Stimulated activated CD4-positive, alpha-beta T cell treated with anti-CD3 and anti-CD28 coated beads, TNF-alpha, amount 100 ng/mL, for 4 hours (primary cell): ENCODE results near the gene ST6GAL1.

ENCODE experiments used
- DNase-seq, 3 experiments: peaks; one replicate each; pipeline ENCODE4 v3.0.0-alpha.2; 2020; ENCODE audit warnings: low read depth in 3 of 3

The ST6GAL1 gene

DNA sequence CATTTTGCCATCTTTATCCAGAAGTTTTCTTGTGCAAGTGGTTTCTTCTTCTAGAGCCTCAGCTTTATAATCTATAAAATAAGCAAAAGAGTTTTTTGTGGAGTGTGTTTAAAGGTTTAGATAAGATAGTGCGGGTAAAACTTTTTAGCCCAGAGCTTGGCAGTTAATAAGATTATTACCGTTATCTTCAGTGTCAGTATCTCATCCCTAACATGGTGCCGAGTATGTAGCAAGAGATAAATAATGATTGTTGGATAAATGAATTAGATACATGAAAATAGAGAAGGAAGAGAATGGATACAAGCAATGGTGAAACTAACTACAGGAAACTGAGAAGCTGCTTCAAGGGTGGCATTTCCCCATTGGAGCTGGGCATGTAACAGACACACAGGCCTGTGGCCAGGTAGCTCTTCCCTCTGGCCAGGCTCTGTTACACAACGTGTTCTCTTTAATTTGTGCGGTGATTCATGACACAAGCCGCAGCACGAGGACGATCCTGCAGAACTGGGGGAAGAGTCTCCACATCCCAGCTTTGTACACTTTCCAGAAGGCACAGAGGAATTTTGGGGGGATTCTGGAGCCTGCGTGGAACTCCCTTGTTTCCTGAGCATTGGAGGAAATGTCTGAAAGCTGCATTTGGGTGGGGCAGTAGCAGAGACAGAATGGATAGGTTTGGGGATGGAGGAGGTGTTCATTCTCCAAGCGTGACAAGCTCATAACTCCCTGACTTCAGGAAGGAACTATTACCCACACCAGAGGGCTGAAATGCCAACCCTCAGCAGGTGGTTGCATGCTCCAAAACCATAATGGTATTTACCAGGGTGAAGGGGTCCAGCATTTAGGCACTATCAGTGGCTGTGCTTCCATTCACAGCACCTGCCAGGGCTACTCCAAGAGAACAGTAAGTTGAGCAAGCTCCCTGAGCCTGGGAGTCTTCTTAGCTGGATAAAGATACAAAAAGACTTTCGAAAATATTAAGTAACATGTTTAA is 14.2 kb upstream of the ST6GAL1 start:
- no peak for DNase-seq

DNA sequence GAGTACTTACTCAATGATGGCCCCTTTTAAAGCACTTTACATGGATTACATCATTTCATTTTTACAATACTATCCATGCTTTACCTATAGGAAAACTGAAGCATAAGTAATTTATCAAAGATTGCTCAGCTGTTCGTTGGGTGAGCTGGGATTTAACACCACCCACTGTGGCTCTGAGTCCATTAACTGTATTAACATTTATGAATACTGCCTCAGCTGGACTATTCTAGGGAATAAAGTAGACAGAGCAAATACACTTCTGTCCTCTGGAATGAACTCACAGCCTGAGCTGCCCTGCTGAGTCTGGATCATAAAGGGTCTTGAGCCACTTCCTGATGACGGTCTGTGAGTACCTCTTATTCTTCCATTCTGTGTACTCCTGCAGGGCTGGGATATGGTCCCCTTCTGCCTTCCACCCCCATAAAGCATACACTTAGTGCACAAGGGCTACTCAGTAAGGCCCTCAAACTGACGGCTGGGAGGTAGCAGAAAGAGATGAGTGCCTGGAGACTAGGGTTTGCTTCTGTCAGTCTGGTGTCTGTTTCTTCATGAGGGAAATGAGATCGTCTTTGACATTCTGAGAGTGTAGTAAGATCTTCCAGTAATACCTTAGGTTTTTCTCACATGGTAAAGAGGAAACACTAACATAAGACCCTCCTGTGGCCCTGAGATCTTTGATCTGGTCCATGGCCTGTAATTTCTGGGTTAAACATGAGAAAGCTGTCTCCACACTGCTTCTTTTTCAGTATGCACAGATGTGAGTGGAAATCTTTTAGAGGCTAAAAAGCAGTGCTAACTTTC is 12.6 kb upstream of the ST6GAL1 start:
- no peak for DNase-seq

DNA sequence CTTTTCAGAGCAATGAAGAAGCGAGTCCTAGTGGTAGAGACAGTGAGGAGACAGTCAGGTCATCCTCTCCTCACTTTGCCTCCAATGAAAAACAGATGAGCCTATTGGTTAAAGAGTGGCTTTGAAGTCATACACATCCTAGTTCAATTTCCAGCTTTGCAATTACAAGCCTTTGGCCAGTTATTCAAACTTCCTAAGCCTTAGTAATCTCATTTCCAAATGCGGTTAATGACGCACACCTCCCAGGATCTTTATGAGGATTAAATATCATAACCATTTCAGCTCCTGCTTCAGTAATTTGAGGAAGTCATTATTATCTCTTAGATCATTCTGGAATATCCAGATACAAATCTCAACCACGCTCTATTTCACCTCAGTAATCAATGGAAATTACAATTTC is 10.0 kb upstream of the ST6GAL1 start:
- DNase-seq = no peak

DNA sequence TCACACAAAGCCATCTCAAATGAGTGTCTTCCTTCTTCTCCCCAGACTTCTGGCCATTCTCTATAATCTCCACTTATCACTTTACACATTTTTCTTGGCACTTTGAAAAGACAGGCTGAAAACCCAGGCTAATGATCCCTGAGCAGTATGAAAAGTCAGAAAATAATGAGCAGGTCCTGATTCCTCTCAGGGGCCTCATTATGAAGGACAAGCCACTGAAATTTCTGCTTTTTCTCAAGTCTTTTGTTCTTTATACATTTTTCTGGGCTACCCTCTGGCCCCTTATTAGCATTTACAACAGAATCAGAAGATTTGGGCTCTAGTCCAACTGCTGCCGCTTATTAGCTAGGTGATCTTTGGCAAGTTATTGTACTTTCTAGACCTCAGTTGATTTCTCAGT is 9.5 kb upstream of the ST6GAL1 start:
- no peak for DNase-seq

DNA sequence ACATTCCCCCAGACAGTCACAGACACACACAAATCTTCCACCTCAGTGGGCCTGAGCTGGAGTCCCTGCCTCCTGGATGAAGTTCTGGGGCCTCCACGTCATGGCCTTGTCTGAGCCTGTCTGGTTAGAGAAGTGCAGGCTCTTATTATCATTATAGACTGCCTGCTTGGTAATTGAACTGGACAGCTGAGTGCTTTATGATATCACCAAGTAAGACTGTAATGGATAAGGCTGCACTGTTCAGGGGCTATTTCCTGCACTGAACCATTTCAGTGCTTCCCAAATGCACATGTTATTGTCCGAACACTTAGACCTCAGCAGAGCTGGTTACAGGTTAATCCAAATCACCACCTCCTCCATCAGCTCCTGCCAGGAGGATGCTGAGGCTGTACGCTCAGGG is 8.7 kb upstream of the ST6GAL1 start:
- DNase-seq = no peak

DNA sequence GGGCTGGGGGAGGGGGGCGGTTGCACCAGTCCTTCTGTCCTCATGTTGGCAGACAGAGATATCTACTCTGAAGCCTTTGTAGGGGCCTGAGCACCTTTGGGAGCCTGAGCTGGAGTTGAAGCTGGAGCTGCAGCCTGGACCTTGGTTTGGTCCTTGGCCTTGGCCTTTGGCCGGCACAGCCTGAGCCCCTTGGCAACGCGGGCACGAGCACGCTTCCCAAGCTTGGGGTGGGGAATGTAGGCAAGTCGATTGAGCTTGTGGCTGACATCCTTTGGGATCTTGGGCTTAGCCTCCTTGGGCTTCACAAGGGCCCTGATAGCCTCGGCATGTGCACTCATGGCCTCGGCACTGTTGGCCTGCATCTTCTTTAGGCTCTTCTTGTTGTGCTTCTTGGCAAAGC is 8.1 kb upstream of the ST6GAL1 start:
- no peak for DNase-seq

DNA sequence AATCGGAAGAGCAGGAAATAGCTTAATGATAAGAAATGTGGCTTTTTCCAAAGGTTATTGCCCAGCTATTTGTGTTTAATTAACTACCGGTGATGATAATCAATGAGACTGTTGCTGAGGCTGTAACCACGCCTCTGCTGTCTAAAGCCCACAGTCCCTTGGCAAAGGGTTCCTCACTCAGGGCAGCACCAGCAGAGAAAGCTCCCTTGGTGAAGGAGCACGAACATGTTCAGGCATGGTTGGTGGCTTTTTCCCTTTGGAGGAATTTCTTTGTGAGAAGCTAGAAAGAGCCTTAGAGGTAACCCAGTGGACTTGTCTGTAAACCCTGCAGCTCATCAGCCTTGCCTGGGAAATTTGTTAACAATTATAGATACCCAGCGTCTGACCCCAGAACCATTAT is 7.5 kb upstream of the ST6GAL1 start:
- DNase-seq = no peak

DNA sequence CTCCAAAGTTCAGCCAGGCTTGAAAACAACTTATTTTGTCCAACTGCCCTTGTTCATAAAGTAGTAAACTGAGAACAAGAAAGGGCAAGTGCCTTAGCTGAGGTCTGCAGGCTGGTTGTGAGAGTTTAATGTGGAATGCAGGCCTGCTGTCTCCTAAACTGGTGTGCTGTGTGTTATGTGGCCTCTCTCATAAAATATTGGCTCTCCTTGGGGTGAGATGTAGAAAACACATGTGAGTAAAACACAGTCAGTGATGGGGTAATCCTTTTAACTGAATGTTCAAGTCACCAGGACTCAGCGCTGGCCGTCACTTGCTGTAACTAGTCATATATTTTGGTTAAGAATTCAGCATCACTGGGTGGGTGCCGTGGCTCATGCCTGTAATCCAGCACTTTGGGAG is 7.1 kb upstream of the ST6GAL1 start:
- no peak for DNase-seq

DNA sequence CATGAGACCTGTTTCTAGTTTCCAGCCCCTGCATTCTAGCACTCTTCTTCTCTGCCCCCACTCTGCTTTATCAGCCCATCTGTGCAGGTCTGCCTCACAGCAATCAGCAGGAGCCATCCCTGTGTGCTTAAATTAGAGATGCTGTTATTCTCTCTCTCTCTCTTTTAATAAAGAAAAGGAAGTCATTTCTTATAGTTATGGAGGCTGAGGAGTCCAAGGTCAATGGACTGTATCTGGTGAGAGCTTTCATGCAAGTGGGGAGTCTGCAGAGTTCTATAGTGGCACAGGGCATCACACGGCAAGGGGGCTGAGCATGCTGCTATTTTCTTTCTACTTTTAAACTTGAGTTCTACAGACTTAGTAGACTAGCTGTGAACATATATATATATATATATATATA is 4.5 kb upstream of the ST6GAL1 start:
- no peak for DNase-seq

DNA sequence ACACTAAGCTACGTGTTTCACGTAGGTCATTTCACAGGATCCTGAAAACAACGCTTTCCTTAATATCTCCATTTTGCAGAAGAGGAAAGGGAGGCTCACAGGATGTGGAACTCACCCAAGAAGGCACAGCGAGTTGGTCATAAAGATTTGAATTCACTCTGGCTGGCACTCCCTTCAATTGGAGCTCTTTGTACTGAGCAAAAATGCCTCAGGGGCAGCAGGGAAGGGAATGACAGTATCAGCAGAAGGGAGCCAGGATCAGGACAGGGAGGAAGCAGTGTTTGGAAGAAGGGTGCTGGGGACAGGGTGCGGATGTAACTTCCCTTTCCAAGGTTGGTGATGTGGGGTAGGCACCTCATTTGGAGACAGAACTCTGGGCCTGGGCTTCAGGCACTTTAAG is 1.1 kb upstream of the ST6GAL1 start:
- no peak for DNase-seq

DNA sequence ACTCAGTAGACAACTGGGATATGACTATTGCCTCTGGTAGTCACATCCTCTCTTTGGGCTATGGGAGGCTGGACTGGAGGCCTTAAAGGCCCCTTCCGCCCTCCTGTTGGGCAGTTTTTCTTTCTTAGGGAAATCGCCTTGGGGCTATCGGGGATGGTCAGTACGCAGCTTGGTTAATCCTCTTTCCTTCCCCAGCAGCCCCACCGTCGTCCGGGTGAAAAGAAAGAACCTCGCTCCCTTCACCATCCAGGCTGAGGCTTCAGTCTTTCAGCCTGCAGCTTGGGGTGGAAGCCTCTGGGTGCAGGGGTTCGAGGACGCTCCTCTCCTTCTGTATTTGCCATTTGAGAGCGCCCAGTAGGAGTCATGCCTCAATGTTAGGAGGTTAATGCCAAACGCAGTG is 641 bp upstream of the ST6GAL1 start:
- DNase-seq = no peak

DNA sequence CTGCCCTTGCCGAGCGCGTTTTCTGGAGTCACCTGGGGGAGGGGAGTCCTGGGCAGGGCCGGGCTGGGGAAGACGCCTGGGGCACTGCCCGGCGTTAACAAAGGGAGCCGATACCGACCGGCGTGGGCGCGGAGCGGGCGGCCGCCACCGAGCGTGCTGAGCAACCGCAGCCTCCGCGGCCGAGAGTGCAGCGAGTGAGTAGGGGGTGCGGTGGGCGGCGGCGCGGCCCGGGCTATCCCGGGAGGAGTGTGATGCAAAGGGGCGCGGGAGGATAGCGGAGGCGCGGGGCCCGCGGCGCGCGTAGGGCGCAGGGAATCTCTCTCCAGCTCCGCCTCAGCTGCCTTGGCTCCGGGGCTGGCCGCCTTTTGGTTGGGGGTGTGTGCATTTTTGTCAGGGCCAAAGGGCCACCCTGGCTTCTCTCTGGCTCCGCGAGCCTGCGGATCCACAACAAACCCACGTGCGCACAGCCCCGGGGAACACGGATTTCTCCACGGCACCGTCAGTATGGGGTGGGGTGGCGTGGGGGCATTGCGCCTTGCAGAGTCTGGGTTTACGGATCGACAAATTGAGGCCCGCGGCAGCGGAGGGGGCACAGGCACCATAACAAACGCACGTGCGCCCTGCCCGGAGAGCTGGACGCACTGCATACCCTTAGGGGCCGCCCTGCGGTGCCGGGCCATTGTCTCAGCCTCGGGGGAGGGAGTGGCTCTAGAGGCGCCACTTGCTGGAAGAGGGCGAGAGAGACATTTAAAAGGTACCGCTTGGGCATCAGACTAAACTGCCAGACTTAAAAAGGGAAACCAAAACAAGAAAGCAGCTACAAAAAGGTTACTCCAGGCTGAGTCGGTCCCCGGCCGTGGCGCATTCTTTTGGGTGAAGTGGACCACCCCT is 560 bp downstream of the ST6GAL1 start:
- DNase-seq = peak; percentile 29 to 40 (median 37)

DNA sequence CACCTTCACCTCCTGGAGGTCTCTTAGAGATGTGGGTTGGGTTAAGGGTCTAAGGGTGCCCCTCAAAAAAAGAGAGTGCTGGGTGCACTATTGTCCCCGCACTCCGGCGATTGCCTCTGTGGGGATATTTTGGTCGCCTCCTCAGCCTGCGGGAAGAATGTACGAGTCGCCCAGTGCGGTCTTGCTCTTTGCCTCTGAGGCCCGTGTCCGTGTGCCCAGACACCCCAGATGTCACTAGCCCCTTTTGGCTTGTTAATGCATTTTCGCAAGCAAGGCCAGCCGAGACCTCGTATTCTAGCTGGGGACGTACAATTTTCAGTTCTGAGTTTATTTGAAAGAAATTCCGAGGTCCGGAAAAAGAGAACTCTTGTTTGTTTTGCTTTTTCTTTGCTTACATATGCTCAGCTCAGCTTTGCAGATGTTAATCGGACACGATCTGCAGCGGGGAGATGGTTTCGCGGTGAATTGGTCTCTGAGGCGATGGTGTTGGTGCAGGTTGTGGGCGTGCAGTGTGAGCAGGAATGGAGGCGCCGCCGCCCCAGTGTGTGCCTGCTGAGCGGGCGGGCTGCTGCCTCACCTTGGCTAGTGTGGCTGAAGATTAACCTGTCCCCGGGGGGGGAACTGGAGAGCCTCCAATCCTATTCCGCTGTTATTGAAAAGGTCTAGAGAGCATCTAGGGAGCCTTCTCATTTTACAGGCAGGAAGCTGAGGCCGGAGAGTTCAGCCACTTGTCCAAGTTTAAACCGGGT is 1.4 kb downstream of the ST6GAL1 start:
- peak; percentile 38 to 56 (median 50) for DNase-seq

DNA sequence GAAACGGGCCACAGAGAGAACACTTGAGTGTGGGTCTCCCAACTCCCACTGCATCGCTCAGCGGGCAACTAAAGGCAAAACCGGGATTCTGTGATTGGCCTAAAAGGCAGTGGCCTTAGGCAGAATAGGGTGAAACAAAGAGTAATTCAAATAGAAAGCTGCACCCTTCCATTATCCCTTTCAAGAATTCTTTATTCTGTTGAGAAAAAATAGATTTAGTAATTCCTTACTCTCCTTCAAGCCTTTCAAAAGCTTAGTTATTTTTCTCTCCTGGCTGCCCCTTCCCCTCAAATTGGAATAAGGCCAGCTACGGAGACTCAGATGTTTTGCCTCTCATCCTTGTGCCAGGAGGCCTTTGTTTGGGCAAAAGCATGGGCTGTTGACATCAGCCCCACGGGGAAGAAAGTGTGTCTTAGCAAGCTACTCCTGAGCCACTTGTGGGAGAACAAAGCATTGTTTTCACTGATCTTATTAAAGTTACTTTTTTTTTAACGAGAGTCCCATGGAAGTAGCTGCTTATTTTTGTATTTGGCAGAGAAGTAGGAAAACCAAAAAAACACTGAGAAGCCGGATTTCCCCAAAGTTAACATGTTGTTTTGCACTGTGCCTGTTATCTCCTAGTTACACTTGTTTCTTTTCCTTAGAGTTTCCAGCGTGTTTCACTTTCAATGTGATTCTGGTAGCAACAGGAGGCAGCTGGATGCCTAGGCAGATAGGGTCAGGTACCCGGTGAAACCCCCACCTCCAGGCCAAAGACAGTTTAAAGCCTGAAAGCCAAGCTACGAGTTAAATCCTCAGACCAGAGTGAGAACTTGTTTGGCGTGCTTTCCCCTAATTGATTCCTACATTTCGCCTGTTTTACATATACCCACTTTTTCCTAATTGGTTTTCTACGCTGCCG is 2.2 kb downstream of the ST6GAL1 start:
- no peak for DNase-seq

DNA sequence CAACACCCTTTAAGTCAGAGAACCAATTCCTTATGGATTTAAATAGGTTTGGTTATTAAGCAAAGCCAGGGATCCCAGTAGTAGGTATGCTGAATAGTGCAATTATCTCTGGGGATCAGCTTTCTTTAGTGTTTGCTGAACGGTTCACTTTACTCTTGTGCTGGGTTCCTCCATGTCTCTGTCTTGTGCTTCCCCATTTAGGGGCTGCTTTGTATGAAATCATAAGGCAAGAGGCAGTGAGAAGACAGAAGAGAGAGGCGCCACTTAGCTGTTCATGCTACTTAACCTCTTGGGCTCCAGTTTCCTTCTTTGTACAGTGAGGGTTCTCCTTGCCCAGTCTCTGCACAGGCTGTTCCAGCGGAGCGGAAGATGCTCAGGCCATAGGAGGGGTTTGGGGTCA is 3.5 kb downstream of the ST6GAL1 start:
- no peak for DNase-seq

DNA sequence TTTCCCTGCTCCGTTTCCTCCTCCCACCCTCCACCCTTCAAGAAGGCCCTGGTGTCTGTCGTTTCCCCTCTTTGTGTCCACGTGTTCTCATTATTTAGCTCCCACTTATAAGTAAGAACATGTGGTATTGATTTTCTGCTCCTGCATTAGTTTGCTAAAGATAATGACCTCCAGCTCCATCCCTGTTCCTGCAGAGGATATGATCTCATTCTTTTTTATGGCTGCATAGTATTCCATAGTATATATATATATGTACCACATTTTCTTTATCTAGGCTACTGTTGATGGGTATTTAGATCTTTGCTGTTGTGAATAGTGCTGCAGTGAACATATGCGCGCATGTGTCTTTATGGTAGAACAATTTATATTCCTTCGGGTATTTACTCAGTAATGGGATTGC is 4.8 kb downstream of the ST6GAL1 start:
- no peak for DNase-seq

DNA sequence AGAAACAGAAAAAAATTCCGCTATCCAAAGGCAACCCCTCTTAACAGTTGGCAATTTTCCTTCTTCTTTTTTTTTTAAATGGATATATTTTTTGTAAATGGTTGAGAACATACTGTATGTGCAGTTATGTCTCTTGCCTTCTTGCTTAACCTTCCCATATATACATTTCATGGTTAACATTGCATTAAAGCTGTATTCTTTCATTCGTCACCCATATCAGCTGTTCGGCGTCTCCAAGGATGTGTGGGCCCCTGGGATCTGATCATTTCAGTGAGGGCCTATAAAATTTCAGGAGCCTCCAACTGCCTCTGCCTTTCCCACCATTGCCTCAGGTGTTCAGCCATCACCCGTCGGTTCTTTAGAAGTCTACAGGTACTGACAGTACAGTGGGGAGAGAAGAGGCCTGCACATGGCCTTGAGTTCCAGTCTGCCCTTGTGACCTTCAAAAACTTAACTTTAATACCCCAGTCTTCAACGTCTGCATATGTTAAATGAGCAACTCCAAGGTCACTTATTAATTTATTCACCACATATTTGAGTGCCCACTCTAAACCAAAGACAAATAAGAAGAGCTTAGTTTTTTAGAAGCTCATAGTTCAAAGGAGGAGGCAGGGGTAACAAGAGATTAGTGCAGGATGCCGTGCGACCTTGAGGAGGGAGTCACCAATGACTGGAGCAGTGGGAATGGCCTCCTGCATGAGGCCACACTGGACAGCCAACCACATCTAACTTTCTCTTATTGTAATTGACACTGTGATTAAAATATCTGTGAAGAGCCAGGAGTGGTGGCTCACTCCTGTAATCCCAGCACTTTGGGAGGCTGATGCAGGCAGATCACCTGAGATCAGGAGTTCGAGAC is 6.9 kb downstream of the ST6GAL1 start:
- no peak for DNase-seq

DNA sequence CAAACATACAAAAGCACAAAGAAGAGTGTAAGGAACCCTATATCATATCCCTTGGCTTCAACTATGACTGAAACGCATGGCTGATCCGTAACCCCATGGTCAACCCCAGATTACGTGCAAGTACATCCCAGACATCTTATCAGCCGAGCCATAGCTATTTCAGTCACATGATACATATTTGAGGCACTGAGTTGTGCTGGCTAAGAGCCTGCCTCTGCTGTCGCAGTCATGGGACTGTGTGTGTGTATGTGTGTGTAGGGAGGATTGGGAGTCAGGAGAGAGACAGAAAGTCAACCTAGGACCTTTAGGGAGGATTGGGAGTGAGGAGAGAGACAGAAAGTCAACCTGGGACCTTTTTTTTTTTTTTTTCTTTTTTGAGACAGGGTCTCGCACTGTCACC is 8.4 kb downstream of the ST6GAL1 start:
- DNase-seq = no peak

DNA sequence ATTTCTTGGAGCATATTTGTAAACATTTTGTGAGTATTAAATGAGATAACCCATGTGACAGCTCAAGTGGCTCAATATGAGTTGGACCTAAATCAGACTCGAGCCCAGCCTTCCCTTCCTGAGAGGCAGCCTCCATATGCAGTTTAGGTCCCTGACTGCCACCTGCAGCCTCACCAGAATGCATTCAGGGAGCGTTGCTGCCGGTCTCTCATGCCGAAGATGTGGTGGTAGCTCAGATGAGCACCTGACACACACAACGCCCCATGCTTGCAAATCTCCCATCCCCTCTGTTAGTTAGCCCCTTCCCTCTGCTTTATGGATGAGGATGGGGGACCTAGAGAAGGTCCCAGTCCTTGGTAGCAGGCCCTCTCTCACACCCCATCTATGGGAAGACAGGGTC is 9.2 kb downstream of the ST6GAL1 start:
- DNase-seq = no peak
